Measurements from ENCODE around the gene DOCK3. TPM values are rescaled to one million over a fixed set of nuclear protein-coding genes. Genes with fewer than 3 reads are reported as not detected.
A peak's percentile ranks its signal among the peaks of the same experiment; 100 is the strongest.
"Not testable (repeated sequence)": the region's sequence is repeated elsewhere in the genome, so short reads cannot be mapped to it uniquely, and the experiment has no call there.

Gene DOCK3
- total RNA-seq, 1 donor from 2014 or later: 3.9 TPM

- intact Hi-C loops (cut with DNase I): no loop called here
- DNase-seq (ENCODE audit: missing footprints) (no peak), ATAC-seq (no peak)
Measured at GRCh38 chr3:51379746-51380455, 705.2 kb downstream of the DOCK3 start.

GRCh38 chr3:51380601-51381332 is 706.0 kb downstream of the DOCK3 start:
- intact Hi-C loops (cut with DNase I): no loop called here
- ATAC-seq: no peak
- DNase-seq (ENCODE audit: missing footprints): no peak

GRCh38 chr3:51381333-51381705 is 706.6 kb downstream of the DOCK3 start:
- intact Hi-C loops (cut with DNase I): no loop called here
- ATAC-seq (no peak), DNase-seq (ENCODE audit: missing footprints) (no peak)

GRCh38 chr3:51382076-51382745 is 707.5 kb downstream of the DOCK3 start:
- intact Hi-C loops (cut with DNase I): no loop called here
- no peak for ATAC-seq
- no peak for DNase-seq (ENCODE audit: missing footprints)

GRCh38 chr3:51382947-51383578 is 708.3 kb downstream of the DOCK3 start:
- intact Hi-C loops (cut with DNase I): no loop called here
- no peak for ATAC-seq
- DNase-seq (ENCODE audit: missing footprints): no peak

- intact Hi-C loops (cut with DNase I): loop anchor here (2.0 kb wide), 2 partner anchors 115 to 815 kb away; partner anchors contain the start of gene HEMK1
- ATAC-seq (peak; percentile 25), DNase-seq (ENCODE audit: missing footprints) (no peak)
Measured at GRCh38 chr3:51384055-51384725, 709.5 kb downstream of the DOCK3 start.

- peak; percentile 99 for ATAC-seq
- intact Hi-C loops (cut with DNase I): loop anchor here (2.0 to 5.0 kb wide), 3 partner anchors 114 to 816 kb away; partner anchors contain the start of genes HEMK1 and TEX264
- peak; percentile 99 for DNase-seq (ENCODE audit: missing footprints)
Measured at GRCh38 chr3:51384726-51385473, 710.2 kb downstream of the DOCK3 start, which contains the start of gene MANF. MANF (plus strand) TSS chr3:51385291; CDS start chr3:51385343, 52 bp downstream.

GRCh38 chr3:51385621-51386091 is 710.9 kb downstream of the DOCK3 start:
- no peak for DNase-seq (ENCODE audit: missing footprints)
- intact Hi-C loops (cut with DNase I): loop anchor here (2.0 to 5.0 kb wide), 3 partner anchors 113 to 817 kb away; partner anchors contain the start of genes HEMK1 and TEX264

GRCh38 chr3:51386159-51386851 is 711.6 kb downstream of the DOCK3 start:
- intact Hi-C loops (cut with DNase I): loop anchor here (5.0 kb wide), 1 partner anchor 286 kb away; the partner anchor contains the start of gene TEX264
- DNase-seq (ENCODE audit: missing footprints) (no peak), ATAC-seq (no peak)

More at GRCh38 chr3:51385621-51386091, 710.9 kb downstream of the DOCK3 start:
- no peak for ATAC-seq

GRCh38 chr3:51386852-51387229 is 712.1 kb downstream of the DOCK3 start:
- ATAC-seq: no peak
- intact Hi-C loops (cut with DNase I): loop anchor here (5.0 kb wide), 1 partner anchor 285 kb away; the partner anchor contains the start of gene TEX264
- DNase-seq (ENCODE audit: missing footprints): no peak

GRCh38 chr3:51387281-51387680 is 712.6 kb downstream of the DOCK3 start:
- intact Hi-C loops (cut with DNase I): loop anchor here (5.0 kb wide), 1 partner anchor 285 kb away; the partner anchor contains the start of gene TEX264
- ATAC-seq; DNase-seq (ENCODE audit: missing footprints): not testable (repeated sequence)

GRCh38 chr3:51388286-51389029 is 713.7 kb downstream of the DOCK3 start:
- DNase-seq (ENCODE audit: missing footprints) (no peak), ATAC-seq (no peak)
- intact Hi-C loops (cut with DNase I): loop anchor here (5.0 kb wide), 1 partner anchor 284 kb away; the partner anchor contains the start of gene TEX264

- ATAC-seq: no peak
- intact Hi-C loops (cut with DNase I): loop anchor here (5.0 kb wide), 2 partner anchors 283 to 772 kb away; partner anchors contain the start of genes MAPKAPK3 and TEX264
- peak; percentile 70 for DNase-seq (ENCODE audit: missing footprints)
Measured at GRCh38 chr3:51389423-51390183, 714.9 kb downstream of the DOCK3 start.

GRCh38 chr3:51390246-51391074 is 715.7 kb downstream of the DOCK3 start:
- no peak for ATAC-seq
- intact Hi-C loops (cut with DNase I): loop anchor here (5.0 kb wide), 1 partner anchor 773 kb away; the partner anchor contains the start of gene MAPKAPK3

More at GRCh38 chr3:51390246-51391074, 715.7 kb downstream of the DOCK3 start:
- DNase-seq (ENCODE audit: missing footprints): no peak

All from Right ventricle myocardium inferior (tissue), 1 donor.